GM21737 (cell line): ENCODE results near the gene STRN.

ENCODE experiments used
- ATAC-seq: cut with Tn5 transposase; IDR thresholded peaks from one replicate; pipeline ENCODE4 v1.9.1; 2021; ENCODE audit warnings: mild to moderate bottlenecking, moderate library complexity; ENCODE audit not compliant: unreplicated experiment

The STRN gene

GRCh38 chr2:36798724-36799123 lies 167.6 kb downstream of the STRN start:
- no peak for ATAC-seq

GRCh38 chr2:36797324-36798070 lies 168.8 kb downstream of the STRN start:
- no peak for ATAC-seq
